Kidney epithelial cell (primary cell): ENCODE measurements around the gene CDH13. TPM values are rescaled to one million over a fixed set of nuclear protein-coding genes. Genes with fewer than 3 reads are reported as not detected.

Source experiments
- DNase-seq: peaks from one replicate; pipeline ENCODE4 v3.0.0-alpha.2; 2010; ENCODE audit warnings: low read depth
- H3K27me3 ChIP-seq: 2 replicates; pipeline ENCODE4 v1.6.0; 2011; ENCODE audit warnings: low read length; ENCODE audit not compliant: control insufficient read depth, insufficient read depth
- H3K36me3 ChIP-seq: 2 replicates; pipeline ENCODE4 v1.5.1; 2011; ENCODE audit warnings: low read length; ENCODE audit not compliant: control insufficient read depth, insufficient read depth
- H3K4me3 ChIP-seq: 2 replicates; pipeline ENCODE4 v1.5.1; 2011; ENCODE audit warnings: low read depth, mild to moderate bottlenecking, control low read depth, low read length
- total RNA-seq: library from RNA; depleted of rRNA; stranded (reverse); fragments of >200 nt; gene quantifications from 2 replicates; pipeline ENCODE4 v1.2.3, GENCODE V29; 2015
- TF ChIP-seq, protein P1 (sequence below): IDR thresholded peaks from 2 replicates; pipeline ENCODE4 v1.5.1; 2011; ENCODE audit warnings: mild to moderate bottlenecking, moderate library complexity, low read length, control low read depth, inconsistent platforms; ENCODE audit not compliant: insufficient read depth, poor library complexity, severe bottlenecking

Gene CDH13
- total RNA-seq, 1 donor from 2014 or later = 32.8 TPM

DNA sequence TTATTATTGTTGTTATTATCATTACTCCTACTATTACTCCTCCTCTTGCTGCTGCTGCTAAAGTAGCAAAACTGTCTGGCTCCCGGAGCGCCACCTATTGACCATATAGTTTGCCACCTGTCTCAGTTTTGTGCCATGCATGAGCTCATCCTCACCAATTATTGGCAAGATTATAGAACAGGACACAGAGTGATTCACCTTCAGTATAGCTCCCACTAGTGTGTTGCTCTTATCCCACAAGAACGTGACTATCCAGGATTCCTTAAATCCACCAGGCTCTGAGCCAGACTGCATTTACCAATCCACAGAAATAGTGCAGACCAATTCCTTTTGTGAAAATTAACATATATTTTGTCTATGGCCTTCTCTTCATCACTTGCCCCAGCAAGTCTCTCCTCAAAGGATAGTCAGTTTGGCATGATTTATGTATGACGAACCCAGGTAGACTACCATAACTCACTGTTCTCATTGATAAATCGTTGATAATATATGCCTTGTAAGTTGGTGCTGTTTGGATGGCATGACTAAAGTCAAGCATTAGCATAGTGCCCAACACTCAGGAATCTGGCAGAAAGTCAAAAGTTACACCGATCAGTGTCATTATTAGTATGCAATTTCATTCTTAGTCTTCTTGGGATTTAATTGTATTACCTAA lies 775.5 kb downstream of the CDH13 start:
- no peak for DNase-seq
- TF ChIP-seq, protein P1, sequence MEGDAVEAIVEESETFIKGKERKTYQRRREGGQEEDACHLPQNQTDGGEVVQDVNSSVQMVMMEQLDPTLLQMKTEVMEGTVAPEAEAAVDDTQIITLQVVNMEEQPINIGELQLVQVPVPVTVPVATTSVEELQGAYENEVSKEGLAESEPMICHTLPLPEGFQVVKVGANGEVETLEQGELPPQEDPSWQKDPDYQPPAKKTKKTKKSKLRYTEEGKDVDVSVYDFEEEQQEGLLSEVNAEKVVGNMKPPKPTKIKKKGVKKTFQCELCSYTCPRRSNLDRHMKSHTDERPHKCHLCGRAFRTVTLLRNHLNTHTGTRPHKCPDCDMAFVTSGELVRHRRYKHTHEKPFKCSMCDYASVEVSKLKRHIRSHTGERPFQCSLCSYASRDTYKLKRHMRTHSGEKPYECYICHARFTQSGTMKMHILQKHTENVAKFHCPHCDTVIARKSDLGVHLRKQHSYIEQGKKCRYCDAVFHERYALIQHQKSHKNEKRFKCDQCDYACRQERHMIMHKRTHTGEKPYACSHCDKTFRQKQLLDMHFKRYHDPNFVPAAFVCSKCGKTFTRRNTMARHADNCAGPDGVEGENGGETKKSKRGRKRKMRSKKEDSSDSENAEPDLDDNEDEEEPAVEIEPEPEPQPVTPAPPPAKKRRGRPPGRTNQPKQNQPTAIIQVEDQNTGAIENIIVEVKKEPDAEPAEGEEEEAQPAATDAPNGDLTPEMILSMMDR = peak; percentile 25
- Histone ChIP-seq H3K36me3 (no peaks in the 10 kb centered on the region), H3K27me3 (no peaks in the 10 kb centered on the region), H3K4me3 (no peak overlapping the region)

DNA sequence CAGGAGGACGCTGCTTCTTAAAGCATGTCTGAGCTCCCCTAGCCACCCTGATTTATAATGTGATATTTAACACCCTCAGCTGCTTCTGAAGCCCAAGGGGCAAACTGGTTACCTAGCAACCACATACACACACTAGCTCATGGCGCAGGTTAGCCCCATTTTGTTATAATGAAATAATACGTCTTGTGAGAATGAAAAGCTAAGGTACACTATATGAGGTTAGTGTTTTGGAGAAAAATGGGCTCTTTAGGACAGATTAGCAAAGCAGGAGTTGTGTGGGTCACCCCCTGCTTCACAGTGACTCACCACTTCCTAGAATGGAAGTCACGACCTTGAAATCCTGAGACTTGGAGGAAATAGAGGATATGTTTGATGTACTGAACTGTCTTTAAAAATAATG lies 776.2 kb downstream of the CDH13 start:
- Histone ChIP-seq H3K4me3 (no peak overlapping the region), H3K36me3 (no peaks in the 10 kb centered on the region), H3K27me3 (no peaks in the 10 kb centered on the region)
- TF ChIP-seq, protein P1 = no peak
- DNase-seq = peak; percentile 9

DNA sequence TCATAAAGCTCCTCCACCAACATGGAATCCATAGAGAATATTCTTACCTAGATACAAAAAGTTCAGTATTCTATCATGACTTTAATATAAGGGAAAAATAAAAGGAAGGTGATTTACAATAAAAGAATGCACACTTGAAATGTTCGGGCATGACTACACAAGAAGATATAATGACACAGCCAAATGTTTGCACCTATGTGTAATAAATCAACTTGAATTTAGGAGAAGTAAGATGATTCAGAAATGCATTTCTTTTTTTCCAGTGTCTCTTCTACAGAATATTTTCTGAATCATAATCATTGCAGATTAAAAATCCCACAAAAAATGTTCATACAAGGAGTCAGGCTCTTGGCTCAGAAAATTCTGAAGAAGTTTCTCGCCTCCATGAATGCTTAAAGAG lies 777.0 kb downstream of the CDH13 start:
- Histone ChIP-seq H3K27me3 (no peaks in the 10 kb centered on the region), H3K4me3 (no peak overlapping the region), H3K36me3 (no peaks in the 10 kb centered on the region)
- DNase-seq = no peak
- TF ChIP-seq, protein P1 = no peak

DNA sequence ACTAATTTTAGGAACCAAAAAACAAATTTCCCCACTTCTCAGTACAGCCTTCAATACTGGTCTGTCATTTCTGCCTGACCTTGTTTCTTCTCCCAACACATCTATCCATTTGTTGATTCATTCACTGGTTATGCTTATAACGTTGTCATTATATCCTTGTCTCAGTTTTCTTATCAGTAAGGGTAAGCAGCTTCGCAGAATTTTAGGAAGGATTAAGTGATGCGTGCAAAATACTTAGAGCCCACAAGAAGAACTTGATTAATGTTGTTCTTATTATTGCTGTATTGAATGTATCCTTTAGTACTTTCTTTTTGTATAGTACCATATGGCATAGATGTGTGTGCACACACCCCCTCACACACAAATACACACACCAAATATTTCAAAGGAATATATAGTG lies 777.5 kb downstream of the CDH13 start:
- no peaks in the 10 kb centered on the region for H3K27me3 ChIP-seq
- H3K36me3 ChIP-seq = no peaks in the 10 kb centered on the region
- DNase-seq = no peak
- H3K4me3 ChIP-seq = no peak overlapping the region
- TF ChIP-seq, protein P1 = no peak

DNA sequence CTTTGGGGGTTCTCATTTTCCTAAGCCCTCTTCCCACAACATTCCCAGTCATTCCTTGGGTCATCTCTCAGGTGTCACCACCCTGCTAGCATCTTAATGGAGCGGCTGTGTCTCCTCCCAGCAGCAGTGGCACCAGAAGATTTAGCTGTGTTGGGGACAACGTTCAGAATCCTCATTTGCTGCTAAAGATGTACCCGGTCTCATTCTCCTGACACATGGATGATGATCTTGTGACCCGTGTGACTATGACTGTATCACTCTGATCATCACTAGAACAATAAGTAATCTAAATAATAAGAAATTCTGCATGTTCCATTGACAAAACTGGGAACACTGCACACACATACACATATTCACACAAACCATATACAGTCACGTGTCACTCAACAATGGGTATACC lies 781.2 kb downstream of the CDH13 start:
- DNase-seq = no peak
- Histone ChIP-seq H3K36me3 (no peaks in the 10 kb centered on the region), H3K27me3 (no peaks in the 10 kb centered on the region), H3K4me3 (no peak overlapping the region)
- TF ChIP-seq, protein P1 = no peak

DNA sequence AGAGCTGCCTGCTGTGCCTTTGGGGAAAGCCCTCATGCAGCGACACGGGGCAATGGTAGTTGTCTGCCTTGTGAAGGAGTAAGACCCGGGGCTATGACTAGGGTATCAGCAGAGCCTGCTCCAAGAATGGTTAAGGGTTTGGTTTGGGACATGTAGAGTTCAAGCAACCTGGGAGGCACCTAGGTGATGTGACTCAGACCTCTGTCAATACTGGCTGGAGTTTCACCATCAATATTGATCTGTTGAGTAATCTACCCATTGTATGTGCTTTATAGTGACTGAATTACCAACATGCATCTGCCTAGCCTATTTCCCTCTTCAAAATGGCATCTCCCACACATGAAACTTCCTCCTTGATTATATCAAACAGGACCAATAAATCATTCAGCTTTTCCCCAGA lies 782.6 kb downstream of the CDH13 start:
- Histone ChIP-seq H3K4me3 (no peak overlapping the region), H3K27me3 (no peaks in the 10 kb centered on the region), H3K36me3 (no peaks in the 10 kb centered on the region)
- no peak for DNase-seq
- TF ChIP-seq, protein P1 = no peak
